ENCODE results near the gene STXBP3.

STXBP3 gene

GRCh38 chr1:108808438-108808837, 62.0 kb downstream of the STXBP3 start:
- no peak for DNase-seq

- DNase-seq = no peak
Measured at GRCh38 chr1:108811611-108812010, 65.1 kb downstream of the STXBP3 start.

- no peak for DNase-seq
Measured at GRCh38 chr1:108813326-108813725, 66.9 kb downstream of the STXBP3 start.

GRCh38 chr1:108814343-108815125, 68.1 kb downstream of the STXBP3 start:
- DNase-seq = no peak

GRCh38 chr1:108815566-108815965, 69.1 kb downstream of the STXBP3 start:
- DNase-seq = no peak

GRCh38 chr1:108816049-108816893, 69.8 kb downstream of the STXBP3 start:
- no peak for DNase-seq

- DNase-seq = no peak
Measured at GRCh38 chr1:108817016-108817415, 70.5 kb downstream of the STXBP3 start.

- no peak for DNase-seq
Measured at GRCh38 chr1:108817811-108818210, 71.3 kb downstream of the STXBP3 start.

- DNase-seq = no peak
Measured at GRCh38 chr1:108819878-108820277, 73.4 kb downstream of the STXBP3 start.

GRCh38 chr1:108823632-108824031, 77.2 kb downstream of the STXBP3 start:
- DNase-seq = no peak

- no peak for DNase-seq
Measured at GRCh38 chr1:108824051-108824450, 77.6 kb downstream of the STXBP3 start.

- DNase-seq = no peak
Measured at GRCh38 chr1:108826081-108826635, 79.7 kb downstream of the STXBP3 start.

GRCh38 chr1:108828074-108828961, 81.8 kb downstream of the STXBP3 start:
- no peak for DNase-seq

- DNase-seq = no peak
Measured at GRCh38 chr1:108829498-108829916, 83.0 kb downstream of the STXBP3 start.

GRCh38 chr1:108830119-108831008, 83.9 kb downstream of the STXBP3 start:
- no peak for DNase-seq

- DNase-seq = no peak
Measured at GRCh38 chr1:108831225-108831624, 84.8 kb downstream of the STXBP3 start.

- DNase-seq = no peak
Measured at GRCh38 chr1:108832929-108833328, 86.5 kb downstream of the STXBP3 start.

GRCh38 chr1:108841703-108842102, 95.2 kb downstream of the STXBP3 start:
- no peak for DNase-seq

GRCh38 chr1:108842525-108843181, 96.2 kb downstream of the STXBP3 start:
- no peak for DNase-seq

- DNase-seq = no peak
Measured at GRCh38 chr1:108843390-108844137, 97.1 kb downstream of the STXBP3 start.

Measured in SIG-M5 (cell line).